ENCODE results near the gene EVL.

Gene EVL

GRCh38 chr14:100114109-100114765, 49.0 kb downstream of the EVL start:
- no peak for DNase-seq

- no peak for DNase-seq
Measured at GRCh38 chr14:100115236-100115635, 50.0 kb downstream of the EVL start.

- DNase-seq = no peak
Measured at GRCh38 chr14:100115726-100116125, 50.5 kb downstream of the EVL start.

- DNase-seq = no peak
Measured at GRCh38 chr14:100116134-100116533, 50.9 kb downstream of the EVL start.

- no peak for DNase-seq
Measured at GRCh38 chr14:100117026-100117425, 51.8 kb downstream of the EVL start.

GRCh38 chr14:100117633-100118395, 52.6 kb downstream of the EVL start:
- no peak for DNase-seq

GRCh38 chr14:100118396-100119011, 53.3 kb downstream of the EVL start:
- DNase-seq = no peak

- DNase-seq = no peak
Measured at GRCh38 chr14:100119251-100119650, 54.0 kb downstream of the EVL start.

GRCh38 chr14:100120522-100121269, 55.5 kb downstream of the EVL start:
- no peak for DNase-seq

- DNase-seq = no peak
Measured at GRCh38 chr14:100121643-100122480, 56.6 kb downstream of the EVL start.

GRCh38 chr14:100122481-100123223, 57.4 kb downstream of the EVL start:
- DNase-seq = no peak

- DNase-seq = no peak
Measured at GRCh38 chr14:100123618-100124017, 58.4 kb downstream of the EVL start.

GRCh38 chr14:100124551-100125088, 59.4 kb downstream of the EVL start:
- DNase-seq = no peak

- DNase-seq = no peak
Measured at GRCh38 chr14:100126401-100126800, 61.2 kb downstream of the EVL start.

GRCh38 chr14:100127853-100128455, 62.7 kb downstream of the EVL start:
- no peak for DNase-seq

GRCh38 chr14:100128688-100129087, 63.5 kb downstream of the EVL start:
- DNase-seq = no peak

GRCh38 chr14:100129161-100129589, 64.0 kb downstream of the EVL start:
- no peak for DNase-seq

GRCh38 chr14:100130521-100130920, 65.3 kb downstream of the EVL start:
- DNase-seq = no peak

GRCh38 chr14:100131181-100131580, 66.0 kb downstream of the EVL start:
- DNase-seq = no peak

GRCh38 chr14:100132161-100132902, 67.1 kb downstream of the EVL start:
- DNase-seq = no peak
